GM21526 (cell line): Measurements from ENCODE around the gene RASA3.

Experiments used
- ATAC-seq: cut with Tn5 transposase; IDR thresholded peaks from one replicate; pipeline ENCODE4 v1.9.1; 2021; ENCODE audit warnings: moderate library complexity; ENCODE audit not compliant: unreplicated experiment, low FRiP score

Gene RASA3

GRCh38 chr13:114071991-114072390 lies 60.4 kb downstream of the RASA3 start:
- no peak for ATAC-seq

GRCh38 chr13:114071410-114071809 lies 61.0 kb downstream of the RASA3 start:
- ATAC-seq = no peak

GRCh38 chr13:114070098-114070799 lies 62.2 kb downstream of the RASA3 start:
- no peak for ATAC-seq

- no peak for ATAC-seq
Observed at GRCh38 chr13:114069376-114070097, 62.9 kb downstream of the RASA3 start.

GRCh38 chr13:114068656-114069318 lies 63.6 kb downstream of the RASA3 start:
- ATAC-seq = no peak

GRCh38 chr13:114067886-114068651 lies 64.4 kb downstream of the RASA3 start:
- ATAC-seq = peak; percentile 31

GRCh38 chr13:114067381-114067885 lies 65.0 kb downstream of the RASA3 start:
- ATAC-seq = peak; percentile 49

GRCh38 chr13:114066956-114067355 lies 65.5 kb downstream of the RASA3 start:
- no peak for ATAC-seq

GRCh38 chr13:114065926-114066774 lies 66.3 kb downstream of the RASA3 start:
- ATAC-seq = peak; percentile 7

- peak; percentile 45 for ATAC-seq
Observed at GRCh38 chr13:114065141-114065925, 67.1 kb downstream of the RASA3 start.

GRCh38 chr13:114064450-114065140 lies 67.8 kb downstream of the RASA3 start:
- ATAC-seq = no peak

- no peak for ATAC-seq
Observed at GRCh38 chr13:114063545-114064449, 68.6 kb downstream of the RASA3 start.

GRCh38 chr13:114062754-114063153 lies 69.7 kb downstream of the RASA3 start:
- no peak for ATAC-seq

GRCh38 chr13:114062341-114062740 lies 70.1 kb downstream of the RASA3 start:
- no peak for ATAC-seq

- ATAC-seq = no peak
Observed at GRCh38 chr13:114061744-114062143, 70.7 kb downstream of the RASA3 start.

GRCh38 chr13:114061047-114061446 lies 71.4 kb downstream of the RASA3 start:
- no peak for ATAC-seq
